ENCODE results near the gene SH2B3.
"Not testable (repeated sequence)": the region's sequence is repeated elsewhere in the genome, so short reads cannot be mapped to it uniquely, and the experiment has no call there.

SH2B3 gene

DNA sequence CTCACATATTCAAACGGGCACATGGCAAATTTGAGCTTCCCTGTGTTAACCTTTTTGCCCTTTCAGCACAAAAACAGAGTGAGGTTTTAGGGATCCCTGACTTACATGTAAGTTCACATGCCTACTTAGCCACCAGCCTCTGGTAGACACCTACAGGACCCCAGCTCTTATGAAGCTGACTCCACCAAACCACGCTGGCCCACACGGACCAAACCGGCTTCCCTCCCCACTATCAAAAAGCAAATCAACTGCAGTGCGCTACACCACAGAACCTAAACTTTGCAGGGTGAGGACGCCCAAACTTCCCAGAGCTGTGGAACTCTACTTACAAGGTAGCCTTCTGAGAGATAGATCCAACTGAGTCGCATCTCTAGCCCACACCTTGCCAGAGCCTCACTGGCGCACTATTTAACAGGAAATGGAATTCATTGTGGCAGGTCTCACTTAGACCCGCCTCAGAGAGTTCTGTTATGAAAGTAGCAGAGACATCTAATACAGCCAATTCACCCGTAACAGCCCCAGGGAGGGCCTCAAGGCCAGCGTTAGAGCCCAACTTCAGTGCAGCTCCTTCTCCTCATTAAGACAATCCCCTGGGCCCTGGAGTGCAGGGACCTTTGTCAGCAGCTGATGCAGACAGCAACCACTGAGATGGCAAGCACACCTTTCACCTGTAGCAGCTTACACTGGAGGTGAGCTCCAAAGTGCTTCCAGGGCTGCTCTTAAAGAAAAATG is 49.2 kb downstream of the SH2B3 start:
- ChIA-PET POLR2A (no interaction called here), CTCF (interaction anchor here (1.5 kb wide), 1 partner anchor 58 kb away, joined by 4 read pairs; no protein-coding TSS in a partner anchor)
- no peak for DNase-seq (ENCODE audit: extremely low spot score)
- TF ChIP-seq FOXA1 (IDR thresholded peaks at IDR 0.05) (no peak), ELF4 (IDR thresholded peaks at IDR 0.05) (no peak), LEF1 (IDR thresholded peaks at IDR 0.05; ENCODE audit: borderline replicate concordance) (no peak), FOXK2 (IDR thresholded peaks at IDR 0.05) (no peak), ZNF384 (IDR thresholded peaks at IDR 0.05) (no peak), NFRKB (IDR thresholded peaks at IDR 0.05) (no peak), HDGF (IDR thresholded peaks at IDR 0.05; ENCODE audit: borderline replicate concordance) (no peak), FOXM1 (IDR thresholded peaks at IDR 0.05; ENCODE audit: borderline replicate concordance) (no peak), SP1 (IDR thresholded peaks at IDR 0.05) (no peak), CTBP1 (IDR thresholded peaks at IDR 0.05; ENCODE audit: borderline replicate concordance) (no peak), L3MBTL2 (conservative IDR thresholded peaks at IDR 0.05) (no peak), TARDBP (IDR thresholded peaks at IDR 0.05) (no peak), SUZ12 (IDR thresholded peaks at IDR 0.05) (no peak), ARNT (IDR thresholded peaks at IDR 0.05) (no peak), BHLHE40 (IDR thresholded peaks at IDR 0.05; ENCODE audit: borderline replicate concordance) (no peak), PKNOX1 (IDR thresholded peaks at IDR 0.05) (no peak)

- TF ChIP-seq NFRKB (IDR thresholded peaks at IDR 0.05) (no peak), CTBP1 (IDR thresholded peaks at IDR 0.05; ENCODE audit: borderline replicate concordance) (no peak), HDGF (IDR thresholded peaks at IDR 0.05; ENCODE audit: borderline replicate concordance) (no peak), FOXM1 (IDR thresholded peaks at IDR 0.05; ENCODE audit: borderline replicate concordance) (no peak), TARDBP (IDR thresholded peaks at IDR 0.05) (no peak), BHLHE40 (IDR thresholded peaks at IDR 0.05; ENCODE audit: borderline replicate concordance) (no peak), SP1 (IDR thresholded peaks at IDR 0.05) (no peak), ARNT (IDR thresholded peaks at IDR 0.05) (no peak), PKNOX1 (IDR thresholded peaks at IDR 0.05) (no peak), SUZ12 (IDR thresholded peaks at IDR 0.05) (no peak), ZNF384 (IDR thresholded peaks at IDR 0.05) (no peak), FOXK2 (IDR thresholded peaks at IDR 0.05) (no peak), LEF1 (IDR thresholded peaks at IDR 0.05; ENCODE audit: borderline replicate concordance) (no peak), FOXA1 (IDR thresholded peaks at IDR 0.05) (no peak), L3MBTL2 (conservative IDR thresholded peaks at IDR 0.05) (no peak), ELF4 (IDR thresholded peaks at IDR 0.05) (no peak)
- CTCF ChIA-PET = no interaction called here
- DNase-seq (ENCODE audit: extremely low spot score) = no peak
- POLR2A ChIA-PET = no interaction called here
Measured at GRCh38 chr12:111455448-111456320, 50.0 kb downstream of the SH2B3 start.

DNA sequence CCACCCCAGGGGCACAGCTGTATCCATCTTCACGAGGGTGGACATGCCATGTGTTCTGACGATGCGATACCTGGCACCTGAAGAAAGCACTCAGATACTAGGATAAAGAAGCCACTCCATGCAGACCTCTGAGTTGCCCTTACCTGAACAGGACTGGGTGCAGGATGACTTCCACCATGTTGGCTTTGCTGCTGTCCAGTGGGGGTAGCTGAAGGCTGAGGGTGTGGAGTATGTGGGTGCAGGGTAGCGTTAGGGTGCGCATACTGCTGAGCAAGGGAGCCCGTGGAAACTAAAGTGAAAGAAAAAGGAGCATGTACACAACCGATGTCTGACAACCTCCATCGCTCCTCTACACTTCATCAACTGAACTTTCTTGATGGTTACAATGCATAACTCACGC is 51.3 kb downstream of the SH2B3 start:
- ChIA-PET POLR2A (no interaction called here), CTCF (no interaction called here)
- no peak for DNase-seq (ENCODE audit: extremely low spot score)
- no peak for TF ChIP-seq ZNF384 (IDR thresholded peaks at IDR 0.05)

- DNase-seq (ENCODE audit: extremely low spot score) = no peak
- no peak for TF ChIP-seq SUZ12 (IDR thresholded peaks at IDR 0.05)
- no peak for TF ChIP-seq HDGF (IDR thresholded peaks at IDR 0.05; ENCODE audit: borderline replicate concordance)
- TF ChIP-seq SP1 (IDR thresholded peaks at IDR 0.05) = no peak
- no peak for TF ChIP-seq FOXM1 (IDR thresholded peaks at IDR 0.05; ENCODE audit: borderline replicate concordance)
- TF ChIP-seq BHLHE40 (IDR thresholded peaks at IDR 0.05; ENCODE audit: borderline replicate concordance) = no peak
- TF ChIP-seq CTBP1 (IDR thresholded peaks at IDR 0.05; ENCODE audit: borderline replicate concordance) = no peak
- no peak for TF ChIP-seq ELF4 (IDR thresholded peaks at IDR 0.05)
- TF ChIP-seq TARDBP (IDR thresholded peaks at IDR 0.05) = no peak
- TF ChIP-seq FOXA1 (IDR thresholded peaks at IDR 0.05) = no peak
- TF ChIP-seq NFRKB (IDR thresholded peaks at IDR 0.05) = no peak
- TF ChIP-seq L3MBTL2 (conservative IDR thresholded peaks at IDR 0.05) = no peak
- no peak for TF ChIP-seq ARNT (IDR thresholded peaks at IDR 0.05)
- TF ChIP-seq PKNOX1 (IDR thresholded peaks at IDR 0.05) = no peak
- no peak for TF ChIP-seq FOXK2 (IDR thresholded peaks at IDR 0.05)
- ChIA-PET CTCF (no interaction called here), POLR2A (no interaction called here)
Measured at GRCh38 chr12:111457577-111457976, 51.9 kb downstream of the SH2B3 start.

DNA sequence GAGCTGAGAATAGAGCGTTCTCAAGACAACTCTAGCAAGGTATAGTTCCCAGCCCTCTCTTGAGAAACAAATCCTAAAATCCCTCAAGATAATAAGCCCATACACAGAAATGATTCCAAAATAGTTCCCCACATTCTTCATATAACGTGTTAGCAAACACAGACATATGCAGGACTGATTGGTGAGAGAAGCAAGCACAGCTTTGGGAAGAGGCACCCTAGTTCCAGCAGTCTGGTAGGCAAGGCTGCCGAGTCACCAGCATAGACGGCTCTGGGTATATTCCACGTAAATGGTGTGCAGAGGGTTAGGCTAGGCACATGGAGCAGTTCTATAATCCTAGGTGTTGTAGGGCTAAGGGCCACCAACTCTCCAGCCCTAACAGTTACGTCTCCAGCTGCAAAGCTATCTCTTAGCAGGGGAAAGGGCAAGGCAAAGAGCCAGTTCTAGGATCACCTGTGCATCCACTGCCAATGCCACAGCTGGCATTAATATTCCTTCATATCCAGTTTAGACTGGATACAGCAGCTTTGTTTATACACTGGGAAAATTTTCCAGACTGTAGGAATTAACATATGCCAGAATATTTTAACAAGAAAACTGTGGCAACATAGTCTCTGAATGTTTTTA is 52.9 kb downstream of the SH2B3 start:
- POLR2A ChIA-PET = no interaction called here
- no peak for DNase-seq (ENCODE audit: extremely low spot score)
- CTCF ChIA-PET = no interaction called here
- TF ChIP-seq FOXK2 (IDR thresholded peaks at IDR 0.05) = no peak
- no peak for TF ChIP-seq SUZ12 (IDR thresholded peaks at IDR 0.05)
- no peak for TF ChIP-seq SP1 (IDR thresholded peaks at IDR 0.05)
- no peak for TF ChIP-seq CTBP1 (IDR thresholded peaks at IDR 0.05; ENCODE audit: borderline replicate concordance)
- TF ChIP-seq ELF4 (IDR thresholded peaks at IDR 0.05) = no peak
- TF ChIP-seq PKNOX1 (IDR thresholded peaks at IDR 0.05) = no peak
- no peak for TF ChIP-seq FOXA1 (IDR thresholded peaks at IDR 0.05)
- TF ChIP-seq TARDBP (IDR thresholded peaks at IDR 0.05) = no peak

- POLR2A ChIA-PET; CTCF ChIA-PET; DNase-seq (ENCODE audit: extremely low spot score): not testable (repeated sequence)
Measured at GRCh38 chr12:111460111-111460510, 54.4 kb downstream of the SH2B3 start.

Data from HEK293T (cell line).